ENCODE results near the gene USB1. TPM values are rescaled to one million over a fixed set of nuclear protein-coding genes. Genes with fewer than 3 reads are reported as not detected.

USB1 gene
- total RNA-seq, 1 donor from 2014 or later, result 37.9 TPM

- Mint-ChIP-seq H3K9me3 (ENCODE audit: low read depth) (no peaks in the 10 kb centered on the region), H3K27ac (ENCODE audit: unreplicated experiment) (no peak overlapping the region), H3K4me3 (ENCODE audit: unreplicated experiment) (no peak overlapping the region), H3K27me3 (ENCODE audit: low read depth) (no peaks in the 10 kb centered on the region), H3K4me1 (ENCODE audit: low read depth) (no peaks in the 10 kb centered on the region), H3K36me3 (ENCODE audit: low read depth) (no peaks in the 10 kb centered on the region)
- TF ChIP-seq CTCF (IDR thresholded peaks at IDR 0.05), result no peak
- no peak for DNase-seq (ENCODE audit: low spot score)
Measured at GRCh38 chr16:58045096-58045495, 43.9 kb downstream of the USB1 start.

GRCh38 chr16:58046054-58046881, 45.1 kb downstream of the USB1 start:
- no peak overlapping the region for H3K27ac Mint-ChIP-seq (ENCODE audit: unreplicated experiment)

GRCh38 chr16:58046936-58047335, 45.7 kb downstream of the USB1 start:
- H3K4me1 Mint-ChIP-seq (ENCODE audit: low read depth), result no peaks in the 10 kb centered on the region
- no peak for DNase-seq (ENCODE audit: low spot score)
- H3K9me3 Mint-ChIP-seq (ENCODE audit: low read depth), result no peaks in the 10 kb centered on the region
- no peak overlapping the region for H3K27ac Mint-ChIP-seq (ENCODE audit: unreplicated experiment)
- H3K27me3 Mint-ChIP-seq (ENCODE audit: low read depth), result no peaks in the 10 kb centered on the region
- no peak overlapping the region for H3K4me3 Mint-ChIP-seq (ENCODE audit: unreplicated experiment)
- TF ChIP-seq CTCF (IDR thresholded peaks at IDR 0.05), result no peak
- H3K36me3 Mint-ChIP-seq (ENCODE audit: low read depth), result no peaks in the 10 kb centered on the region

More at GRCh38 chr16:58046054-58046881, 45.1 kb downstream of the USB1 start:
- H3K4me3 Mint-ChIP-seq (ENCODE audit: unreplicated experiment), result no peak overlapping the region
- no peak for DNase-seq (ENCODE audit: low spot score)
- TF ChIP-seq CTCF (IDR thresholded peaks at IDR 0.05), result no peak
- H3K9me3 Mint-ChIP-seq (ENCODE audit: low read depth), result no peaks in the 10 kb centered on the region
- no peaks in the 10 kb centered on the region for H3K36me3 Mint-ChIP-seq (ENCODE audit: low read depth)
- H3K27me3 Mint-ChIP-seq (ENCODE audit: low read depth), result no peaks in the 10 kb centered on the region
- H3K4me1 Mint-ChIP-seq (ENCODE audit: low read depth), result no peaks in the 10 kb centered on the region

- Mint-ChIP-seq H3K36me3 (ENCODE audit: low read depth) (no peaks in the 10 kb centered on the region), H3K27ac (ENCODE audit: unreplicated experiment) (no peak overlapping the region), H3K9me3 (ENCODE audit: low read depth) (no peaks in the 10 kb centered on the region), H3K4me3 (ENCODE audit: unreplicated experiment) (no peak overlapping the region), H3K4me1 (ENCODE audit: low read depth) (no peaks in the 10 kb centered on the region), H3K27me3 (ENCODE audit: low read depth) (no peaks in the 10 kb centered on the region)
- no peak for DNase-seq (ENCODE audit: low spot score)
- TF ChIP-seq CTCF (IDR thresholded peaks at IDR 0.05), result no peak
Measured at GRCh38 chr16:58047557-58048348, 46.5 kb downstream of the USB1 start.

GRCh38 chr16:58048494-58049231, 47.5 kb downstream of the USB1 start:
- H3K4me3 Mint-ChIP-seq (ENCODE audit: unreplicated experiment), result no peak overlapping the region
- no peaks in the 10 kb centered on the region for H3K9me3 Mint-ChIP-seq (ENCODE audit: low read depth)
- H3K4me1 Mint-ChIP-seq (ENCODE audit: low read depth), result no peaks in the 10 kb centered on the region
- H3K27ac Mint-ChIP-seq (ENCODE audit: unreplicated experiment), result no peak overlapping the region
- DNase-seq (ENCODE audit: low spot score), result no peak
- no peaks in the 10 kb centered on the region for H3K27me3 Mint-ChIP-seq (ENCODE audit: low read depth)
- H3K36me3 Mint-ChIP-seq (ENCODE audit: low read depth), result no peaks in the 10 kb centered on the region
- TF ChIP-seq CTCF (IDR thresholded peaks at IDR 0.05), result no peak
